HG02981 (cell line): ENCODE measurements around the gene DTD1.
A peak's percentile ranks its signal among the peaks of the same experiment; 100 is the strongest.

Experiments used
- ATAC-seq: cut with Tn5 transposase; IDR thresholded peaks from one replicate; pipeline ENCODE4 v1.9.1; 2021; ENCODE audit warnings: mild to moderate bottlenecking, moderate library complexity; ENCODE audit not compliant: unreplicated experiment

Gene DTD1, protein sequence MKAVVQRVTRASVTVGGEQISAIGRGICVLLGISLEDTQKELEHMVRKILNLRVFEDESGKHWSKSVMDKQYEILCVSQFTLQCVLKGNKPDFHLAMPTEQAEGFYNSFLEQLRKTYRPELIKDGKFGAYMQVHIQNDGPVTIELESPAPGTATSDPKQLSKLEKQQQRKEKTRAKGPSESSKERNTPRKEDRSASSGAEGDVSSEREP

DNA sequence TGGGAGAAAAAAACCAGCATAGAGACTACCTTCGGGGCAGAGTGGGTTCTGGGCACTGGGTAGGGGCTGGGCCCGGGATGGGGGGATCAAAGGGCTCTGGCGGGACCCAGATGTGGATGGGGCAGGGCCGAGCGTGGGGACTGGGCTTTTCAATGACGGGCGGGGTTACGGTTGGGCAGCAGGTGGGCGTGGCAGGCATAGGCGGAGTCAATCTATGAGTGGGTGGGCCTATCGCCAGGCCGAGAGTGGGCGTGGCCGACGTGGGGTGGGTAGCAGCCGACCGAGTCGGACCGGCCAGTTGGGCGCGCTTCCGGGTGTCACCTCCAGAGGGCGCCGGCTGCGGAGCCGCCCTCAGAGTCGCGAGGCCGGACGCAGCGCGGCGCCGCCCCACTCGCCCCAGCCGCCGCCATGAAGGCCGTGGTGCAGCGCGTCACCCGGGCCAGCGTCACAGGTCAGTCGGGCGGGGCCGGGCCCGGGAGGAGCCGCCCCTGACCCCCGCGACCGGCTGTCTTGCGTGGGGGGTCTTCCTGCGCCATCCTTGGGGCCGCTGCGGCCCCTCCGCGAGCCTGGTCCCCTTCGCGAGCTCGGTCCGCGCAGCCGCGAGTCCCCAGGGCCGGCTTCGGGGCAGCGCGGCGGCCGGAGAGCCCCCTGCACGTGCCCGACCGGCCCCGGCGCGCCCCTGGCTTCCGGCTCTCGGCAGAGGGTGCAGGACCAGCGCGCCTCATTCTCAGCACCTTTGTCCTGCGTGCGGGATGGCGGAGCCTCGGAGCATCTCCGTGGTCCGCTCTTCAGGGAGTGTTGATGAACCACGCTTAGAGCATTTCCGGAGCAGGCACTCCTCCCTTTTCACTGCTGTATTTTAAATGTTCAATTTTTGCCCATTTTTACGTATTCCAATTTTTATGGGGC lies at the start of gene DTD1:
DTD1 (plus strand) TSS at position 390 of the 909 bp plus-strand sequence; CDS start at position 409, 19 bp downstream.
- peak; percentile 82 for ATAC-seq

GRCh38 chr20:18541741-18542140 lies 46.1 kb upstream of the DTD1 start:
- no peak for ATAC-seq

DNA sequence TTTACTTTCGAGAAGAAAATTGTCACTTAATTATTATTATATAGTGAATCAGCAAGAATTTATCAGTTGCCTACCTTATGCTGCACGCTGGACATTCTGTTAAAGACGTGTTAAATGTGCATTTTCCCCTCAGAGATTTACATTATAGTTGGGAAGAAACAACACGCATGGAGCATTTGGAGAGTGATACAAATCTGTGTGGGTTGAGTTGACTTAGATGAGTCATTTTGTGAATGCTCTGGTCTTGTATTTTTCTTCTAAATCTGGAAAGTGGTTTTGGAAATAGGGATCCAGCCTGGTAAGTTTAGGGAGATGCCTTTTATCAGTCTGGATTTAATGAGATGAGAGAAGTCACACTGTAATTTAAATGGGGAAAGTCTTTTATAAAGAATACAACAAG lies 44.6 kb upstream of the DTD1 start:
- ATAC-seq, result no peak

GRCh38 chr20:18543932-18544331 lies 43.9 kb upstream of the DTD1 start:
- ATAC-seq, result no peak

GRCh38 chr20:18545566-18545965 lies 42.3 kb upstream of the DTD1 start:
- ATAC-seq, result no peak

- no peak for ATAC-seq
These were observed 39.4 kb upstream of the DTD1 start for GRCh38 chr20:18548465-18548864.

- no peak for ATAC-seq
These were observed 34.1 kb upstream of the DTD1 start for GRCh38 chr20:18553746-18554145.

DNA sequence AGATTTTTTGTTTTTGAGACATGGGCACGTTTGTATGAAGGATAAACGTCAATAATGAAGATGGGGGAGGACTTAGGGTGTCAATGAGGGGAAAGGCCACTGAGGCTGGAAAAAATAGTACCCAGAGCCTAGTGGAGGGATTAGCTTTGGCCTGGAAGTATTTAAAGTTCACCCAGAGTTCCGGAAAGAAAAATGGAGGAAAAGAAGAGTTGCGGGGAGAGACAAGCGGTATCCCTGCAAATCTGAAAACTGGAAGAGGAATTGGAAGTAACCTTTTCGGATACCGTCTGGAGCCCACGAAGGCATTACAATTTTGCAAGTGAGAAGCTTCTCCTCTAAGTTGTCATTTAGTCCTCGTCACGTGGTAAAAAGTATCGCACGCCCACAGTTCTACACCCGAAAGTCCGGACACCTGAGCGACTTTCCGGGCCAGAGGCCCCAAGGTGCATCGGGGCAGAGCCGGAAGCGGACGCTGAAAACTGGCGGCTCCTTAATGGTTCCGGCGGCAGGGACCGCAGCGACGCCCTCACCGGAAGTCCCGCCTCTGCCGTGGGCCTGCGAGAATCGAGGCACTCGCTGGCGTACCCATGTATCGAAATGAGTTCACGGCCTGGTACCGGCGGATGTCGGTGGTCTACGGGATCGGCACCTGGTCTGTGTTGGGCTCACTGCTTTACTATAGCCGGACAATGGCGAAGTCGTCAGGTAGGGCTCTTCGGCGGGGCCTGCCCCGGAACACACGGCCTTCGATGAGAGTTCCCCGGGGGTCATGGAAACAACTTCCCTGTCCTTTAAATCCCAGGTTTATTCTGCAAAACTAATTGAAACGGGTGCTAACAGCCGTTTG lies 20.7 kb upstream of the DTD1 start, which contains the start of gene SMIM26:
SMIM26 (plus strand) TSS at position 541 of the 847 bp plus-strand sequence; CDS start at position 588, 47 bp downstream.
- ATAC-seq, result peak; percentile 100

GRCh38 chr20:18567739-18568091 lies 20.1 kb upstream of the DTD1 start:
- no peak for ATAC-seq

GRCh38 chr20:18571009-18571408 lies 16.8 kb upstream of the DTD1 start:
- no peak for ATAC-seq

- no peak for ATAC-seq
These were observed 16.3 kb upstream of the DTD1 start for GRCh38 chr20:18571578-18571977.

- no peak for ATAC-seq
These were observed 9.9 kb upstream of the DTD1 start for GRCh38 chr20:18577942-18578341.

DNA sequence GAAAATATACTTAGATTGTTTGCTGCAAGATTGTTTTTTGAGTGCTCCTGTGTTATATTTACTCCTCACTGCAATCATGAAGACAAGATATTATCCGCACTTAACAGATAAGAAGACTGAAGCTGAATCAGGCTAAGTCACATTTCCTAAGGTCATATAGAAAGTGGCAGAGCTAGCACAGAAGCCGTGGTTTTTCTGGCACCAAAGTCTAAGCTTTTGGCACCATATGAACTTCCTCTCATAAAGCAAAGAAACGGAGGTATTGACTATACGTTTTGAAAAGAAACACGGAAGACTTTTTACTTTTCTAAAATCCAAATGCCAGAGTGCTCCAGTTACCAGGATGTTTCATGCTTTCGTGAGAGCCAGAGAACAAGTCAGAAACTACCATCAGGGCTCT lies 9.3 kb upstream of the DTD1 start:
- no peak for ATAC-seq

DNA sequence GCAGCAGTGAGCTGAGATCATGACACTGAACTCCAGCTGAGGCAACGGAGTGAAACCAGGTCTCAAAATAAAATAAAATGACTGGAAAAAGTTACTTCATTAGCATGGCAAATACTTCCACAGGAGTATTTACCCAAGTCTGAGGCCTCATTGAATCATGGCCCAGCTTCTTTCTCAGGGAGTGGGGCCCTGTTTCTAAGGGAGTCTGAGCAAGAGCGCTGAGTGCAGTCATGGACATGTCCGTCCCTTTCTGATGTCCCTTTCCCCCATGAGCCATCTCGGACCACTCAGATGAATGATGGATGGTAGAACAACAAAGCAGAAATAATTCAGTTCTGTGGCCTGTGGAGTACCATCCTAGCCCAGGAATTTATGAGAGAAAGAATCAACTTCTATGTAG lies 7.8 kb upstream of the DTD1 start:
- no peak for ATAC-seq

GRCh38 chr20:18585134-18585533 lies 2.7 kb upstream of the DTD1 start:
- no peak for ATAC-seq

GRCh38 chr20:18588574-18588933 lies 700 bp downstream of the DTD1 start:
- ATAC-seq, result no peak

- no peak for ATAC-seq
These were observed 2.3 kb downstream of the DTD1 start for GRCh38 chr20:18589941-18590674.

DNA sequence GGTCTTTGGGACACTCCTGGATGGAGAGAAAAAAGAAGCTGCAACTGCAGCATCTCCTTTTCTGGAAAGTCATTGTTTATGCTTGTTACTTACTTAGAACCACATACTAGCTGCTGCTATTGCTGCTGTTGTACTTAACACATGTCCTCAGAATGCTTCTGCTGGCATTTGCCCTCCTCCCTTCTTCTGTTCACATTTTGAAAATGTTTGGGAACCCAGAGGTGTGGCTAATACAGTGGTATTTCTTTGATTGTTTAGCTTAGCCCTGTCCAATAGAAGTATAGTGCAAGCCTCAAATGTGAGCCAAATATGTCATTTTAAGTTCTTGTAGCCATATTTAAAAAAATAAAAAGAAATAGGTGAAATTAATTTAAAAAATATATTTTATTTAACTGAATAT lies 8.4 kb downstream of the DTD1 start:
- ATAC-seq, result no peak

GRCh38 chr20:18609741-18610140 lies 21.9 kb downstream of the DTD1 start:
- ATAC-seq, result no peak

DNA sequence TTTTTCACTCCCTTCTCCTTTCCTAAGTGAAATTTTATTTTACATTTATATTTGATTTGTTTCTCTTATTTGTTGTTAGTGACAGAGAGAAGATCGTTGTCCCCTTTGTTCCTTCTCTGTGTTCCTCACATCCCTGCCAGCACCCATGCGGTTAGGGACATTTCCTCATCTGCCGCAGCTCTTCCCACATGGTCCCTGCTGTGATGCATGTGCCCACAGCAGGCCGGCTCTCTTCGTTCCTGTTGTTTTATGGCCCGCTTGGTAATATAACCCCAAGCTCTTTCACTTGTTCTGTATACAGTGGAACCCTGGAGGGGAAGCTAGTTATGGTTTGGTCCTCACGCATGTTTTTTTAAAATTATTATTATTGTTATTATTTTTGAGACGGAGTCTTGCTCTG lies 23.6 kb downstream of the DTD1 start:
- no peak for ATAC-seq

- no peak for ATAC-seq
These were observed 25.7 kb downstream of the DTD1 start for GRCh38 chr20:18613553-18613952.
